ENCODE results near the gene LRRC55. TPM values are rescaled to one million over a fixed set of nuclear protein-coding genes. Genes with fewer than 3 reads are reported as not detected.

LRRC55 gene
- total RNA-seq, 1 experiment from 2014 or later: not detected

GRCh38 chr11:57199330-57199729, 17.6 kb downstream of the LRRC55 start:
- ChIA-PET CTCF (no interaction called here), POLR2A (no interaction called here)
- no peaks in the 10 kb centered on the region for H3K4me1 ChIP-seq (ENCODE audit: control insufficient read depth, insufficient read depth, low read length)
- H3K4me3 ChIP-seq (ENCODE audit: low read depth in 2 of 2, low read length in 2 of 2): no peak overlapping the region
- BruUV-seq (replicated peaks): no TSS peak
- no peak for DNase-seq (ENCODE audit: low read depth, low spot score)
- no peak overlapping the region for H3K27ac ChIP-seq (ENCODE audit: low read length)
- peaks cover 6% of the 10 kb centered on the region for H3K27me3 ChIP-seq (ENCODE audit: control insufficient read depth, insufficient read depth, low read length)
- H3K36me3 ChIP-seq (ENCODE audit: control insufficient read depth, insufficient read depth, low read length): no peaks in the 10 kb centered on the region
- in situ Hi-C loops (cut with HindIII; ENCODE audit: low pct_unique_long_range_greater_than_20kb, low sequenced_read_pairs) (no loop called here), intact Hi-C loops (cut with micrococcal nuclease; ENCODE audit: unreplicated experiment) (no loop called here)
- no peaks in the 10 kb centered on the region for H3K9me3 ChIP-seq (ENCODE audit: control insufficient read depth, insufficient read depth, low read depth, low read length)
- ATAC-seq: no peak
- no peak for TF ChIP-seq CTCF (IDR thresholded peaks at IDR 0.05)

- intact Hi-C loops (cut with micrococcal nuclease; ENCODE audit: unreplicated experiment) (no loop called here), in situ Hi-C loops (cut with HindIII; ENCODE audit: low pct_unique_long_range_greater_than_20kb, low sequenced_read_pairs) (no loop called here)
- ChIA-PET CTCF (no interaction called here), POLR2A (no interaction called here)
- Histone ChIP-seq H3K4me3 (ENCODE audit: low read depth in 2 of 2, low read length in 2 of 2) (no peak overlapping the region), H3K27me3 (ENCODE audit: control insufficient read depth, insufficient read depth, low read length) (peaks cover 6% of the 10 kb centered on the region), H3K36me3 (ENCODE audit: control insufficient read depth, insufficient read depth, low read length) (no peaks in the 10 kb centered on the region), H3K9me3 (ENCODE audit: control insufficient read depth, insufficient read depth, low read depth, low read length) (no peaks in the 10 kb centered on the region), H3K27ac (ENCODE audit: low read length) (no peak overlapping the region), H3K4me1 (ENCODE audit: control insufficient read depth, insufficient read depth, low read length) (no peaks in the 10 kb centered on the region)
- TF ChIP-seq TCF7L2 (IDR thresholded peaks at IDR 0.05; ENCODE audit: low read depth, low read length): no peak
- TF ChIP-seq POLR2AphosphoS5 (IDR thresholded peaks at IDR 0.05; ENCODE audit: low read depth, low read length): no peak
- no peak for TF ChIP-seq REST (IDR thresholded peaks at IDR 0.05; ENCODE audit: insufficient read depth in 1 of 2, low read depth in 2 of 2, low read length in 1 of 2)
- TF ChIP-seq SIN3A (IDR thresholded peaks at IDR 0.05; ENCODE audit: borderline replicate concordance, insufficient read depth, low read depth, low read length): no peak
- no peak for TF ChIP-seq CTCF (IDR thresholded peaks at IDR 0.05)
- no peak for ATAC-seq
- no TSS peak for BruUV-seq (replicated peaks)
- no peak for DNase-seq (ENCODE audit: low read depth, low spot score)
Observed at GRCh38 chr11:57200917-57201316, 19.2 kb downstream of the LRRC55 start.

- intact Hi-C loops (cut with micrococcal nuclease; ENCODE audit: unreplicated experiment) (no loop called here), in situ Hi-C loops (cut with HindIII; ENCODE audit: low pct_unique_long_range_greater_than_20kb, low sequenced_read_pairs) (no loop called here)
- TF ChIP-seq SIN3A (IDR thresholded peaks at IDR 0.05; ENCODE audit: borderline replicate concordance, insufficient read depth, low read depth, low read length): no peak
- TF ChIP-seq TCF7L2 (IDR thresholded peaks at IDR 0.05; ENCODE audit: low read depth, low read length): no peak
- TF ChIP-seq POLR2AphosphoS5 (IDR thresholded peaks at IDR 0.05; ENCODE audit: low read depth, low read length): no peak
- no peak for TF ChIP-seq REST (IDR thresholded peaks at IDR 0.05; ENCODE audit: insufficient read depth in 1 of 2, low read depth in 2 of 2, low read length in 1 of 2)
- TF ChIP-seq CTCF (IDR thresholded peaks at IDR 0.05): no peak
- no peaks in the 10 kb centered on the region for H3K36me3 ChIP-seq (ENCODE audit: control insufficient read depth, insufficient read depth, low read length)
- peaks cover 6% of the 10 kb centered on the region for H3K27me3 ChIP-seq (ENCODE audit: control insufficient read depth, insufficient read depth, low read length)
- H3K27ac ChIP-seq (ENCODE audit: low read length): no peak overlapping the region
- no TSS peak for BruUV-seq (replicated peaks)
- H3K4me3 ChIP-seq (ENCODE audit: low read depth in 2 of 2, low read length in 2 of 2): no peak overlapping the region
- ChIA-PET CTCF (no interaction called here), POLR2A (no interaction called here)
- DNase-seq (ENCODE audit: low read depth, low spot score) (no peak), ATAC-seq (no peak)
- no peaks in the 10 kb centered on the region for H3K4me1 ChIP-seq (ENCODE audit: control insufficient read depth, insufficient read depth, low read length)
- H3K9me3 ChIP-seq (ENCODE audit: control insufficient read depth, insufficient read depth, low read depth, low read length): no peaks in the 10 kb centered on the region
Observed at GRCh38 chr11:57202281-57202680, 20.5 kb downstream of the LRRC55 start.
